Adipocyte (in vitro differentiated cells): ENCODE data around the gene ITPR2.

ENCODE experiments used
- DNase-seq: peaks from one replicate; pipeline ENCODE4 v3.0.0-alpha.2; 2015; ENCODE audit warnings: low read depth
- H3K27me3 ChIP-seq: replicated peaks from 2 replicates; pipeline ENCODE4 v1.7.0; 2013; ENCODE audit warnings: mild to moderate bottlenecking, low read length, moderate library complexity; ENCODE audit not compliant: control insufficient read depth, insufficient read depth
- H3K36me3 ChIP-seq: 2 replicates; pipeline ENCODE4 v1.7.0; 2013; ENCODE audit warnings: low read length, mild to moderate bottlenecking, moderate library complexity; ENCODE audit not compliant: control insufficient read depth, insufficient read depth, severe bottlenecking
- H3K4me1 ChIP-seq: 2 replicates; pipeline ENCODE4 v1.7.0; 2013; ENCODE audit warnings: mild to moderate bottlenecking, low read length, moderate library complexity; ENCODE audit not compliant: control insufficient read depth, insufficient read depth
- H3K4me3 ChIP-seq: 2 replicates; pipeline ENCODE4 v1.7.0; 2013; ENCODE audit warnings: mild to moderate bottlenecking, low read length, moderate library complexity
- H3K9ac ChIP-seq: 2 replicates; pipeline ENCODE4 v1.7.0; 2013; ENCODE audit warnings: mild to moderate bottlenecking, low read length, moderate library complexity
- H3K9me3 ChIP-seq: 2 replicates; pipeline ENCODE4 v1.7.0; 2013; ENCODE audit warnings: mild to moderate bottlenecking, low read length, moderate library complexity; ENCODE audit not compliant: control insufficient read depth

ITPR2 gene

GRCh38 chr12:26358651-26359050 lies 474.3 kb downstream of the ITPR2 start:
- Histone ChIP-seq H3K4me3 (no peak overlapping the region), H3K9me3 (no peaks in the 10 kb centered on the region), H3K9ac (no peak overlapping the region), H3K36me3 (no peaks in the 10 kb centered on the region), H3K27me3 (no peaks in the 10 kb centered on the region), H3K4me1 (peaks cover 9% of the 10 kb centered on the region)
- no peak for DNase-seq

GRCh38 chr12:26347300-26347699 lies 485.7 kb downstream of the ITPR2 start:
- H3K36me3 ChIP-seq = no peaks in the 10 kb centered on the region
- H3K4me1 ChIP-seq = peaks cover 14% of the 10 kb centered on the region
- H3K9me3 ChIP-seq = no peaks in the 10 kb centered on the region
- H3K27me3 ChIP-seq = no peaks in the 10 kb centered on the region
- no peak overlapping the region for H3K4me3 ChIP-seq
- no peak overlapping the region for H3K9ac ChIP-seq
- DNase-seq = no peak

- Histone ChIP-seq H3K4me1 (peaks cover 14% of the 10 kb centered on the region), H3K9me3 (no peaks in the 10 kb centered on the region), H3K4me3 (no peak overlapping the region), H3K36me3 (no peaks in the 10 kb centered on the region), H3K9ac (no peak overlapping the region), H3K27me3 (no peaks in the 10 kb centered on the region)
- DNase-seq = peak; percentile 14
Observed at GRCh38 chr12:26346736-26347135, 486.3 kb downstream of the ITPR2 start.

GRCh38 chr12:26345471-26346003 lies 487.5 kb downstream of the ITPR2 start:
- H3K27me3 ChIP-seq = no peaks in the 10 kb centered on the region
- H3K4me3 ChIP-seq = no peak overlapping the region
- DNase-seq = peak; percentile 30
- no peaks in the 10 kb centered on the region for H3K9me3 ChIP-seq
- H3K4me1 ChIP-seq = peaks cover 4% of the 10 kb centered on the region
- H3K36me3 ChIP-seq = no peaks in the 10 kb centered on the region
- no peak overlapping the region for H3K9ac ChIP-seq

- Histone ChIP-seq H3K4me3 (no peak overlapping the region), H3K9me3 (no peaks in the 10 kb centered on the region), H3K36me3 (peaks cover 7% of the 10 kb centered on the region), H3K9ac (no peak overlapping the region), H3K4me1 (no peaks in the 10 kb centered on the region), H3K27me3 (no peaks in the 10 kb centered on the region)
- DNase-seq = no peak
Observed at GRCh38 chr12:26341491-26341890, 491.5 kb downstream of the ITPR2 start.

- Histone ChIP-seq H3K9ac (no peak overlapping the region), H3K4me3 (no peak overlapping the region), H3K9me3 (no peaks in the 10 kb centered on the region), H3K27me3 (no peaks in the 10 kb centered on the region), H3K4me1 (no peaks in the 10 kb centered on the region), H3K36me3 (peaks cover 7% of the 10 kb centered on the region)
- DNase-seq = no peak
Observed at GRCh38 chr12:26340649-26341048, 492.3 kb downstream of the ITPR2 start.

- DNase-seq = no peak
- Histone ChIP-seq H3K9me3 (no peaks in the 10 kb centered on the region), H3K36me3 (peaks cover 7% of the 10 kb centered on the region)
Observed at GRCh38 chr12:26339976-26340375, 493.0 kb downstream of the ITPR2 start.

GRCh38 chr12:26338586-26339572 lies 494.1 kb downstream of the ITPR2 start:
- Histone ChIP-seq H3K4me3 (no peak overlapping the region), H3K4me1 (no peaks in the 10 kb centered on the region), H3K9me3 (no peaks in the 10 kb centered on the region), H3K36me3 (peaks cover 7% of the 10 kb centered on the region), H3K9ac (no peak overlapping the region), H3K27me3 (no peaks in the 10 kb centered on the region)
- DNase-seq = peak; percentile 28

More at GRCh38 chr12:26339976-26340375, 493.0 kb downstream of the ITPR2 start:
- H3K9ac ChIP-seq = no peak overlapping the region
- no peaks in the 10 kb centered on the region for H3K27me3 ChIP-seq
- H3K4me3 ChIP-seq = no peak overlapping the region
- H3K4me1 ChIP-seq = no peaks in the 10 kb centered on the region

GRCh38 chr12:26335651-26336050 lies 497.3 kb downstream of the ITPR2 start:
- H3K4me3 ChIP-seq = no peak overlapping the region
- no peak for DNase-seq
- H3K9ac ChIP-seq = no peak overlapping the region
- no peaks in the 10 kb centered on the region for H3K27me3 ChIP-seq
- peaks cover 7% of the 10 kb centered on the region for H3K36me3 ChIP-seq
- no peaks in the 10 kb centered on the region for H3K4me1 ChIP-seq
- H3K9me3 ChIP-seq = no peaks in the 10 kb centered on the region

- peaks cover 3% of the 10 kb centered on the region for H3K36me3 ChIP-seq
- no peak for DNase-seq
- no peaks in the 10 kb centered on the region for H3K27me3 ChIP-seq
- no peaks in the 10 kb centered on the region for H3K4me1 ChIP-seq
- no peak overlapping the region for H3K4me3 ChIP-seq
- no peaks in the 10 kb centered on the region for H3K9me3 ChIP-seq
- H3K9ac ChIP-seq = no peak overlapping the region
Observed at GRCh38 chr12:26334621-26335124, 498.3 kb downstream of the ITPR2 start.

GRCh38 chr12:26331960-26332359 lies 501.0 kb downstream of the ITPR2 start:
- H3K4me3 ChIP-seq = no peak overlapping the region
- no peaks in the 10 kb centered on the region for H3K27me3 ChIP-seq
- no peaks in the 10 kb centered on the region for H3K36me3 ChIP-seq
- H3K4me1 ChIP-seq = no peaks in the 10 kb centered on the region
- H3K9ac ChIP-seq = no peak overlapping the region
- no peaks in the 10 kb centered on the region for H3K9me3 ChIP-seq
- DNase-seq = no peak
